Progenitor cell of endocrine pancreas (in vitro differentiated cells): ENCODE results near the gene TPPP. TPM values are rescaled to one million over a fixed set of nuclear protein-coding genes. Genes with fewer than 3 reads are reported as not detected.

Experiments
- DNase-seq: peaks from one replicate; pipeline ENCODE4 v3.0.0; 2021; ENCODE audit warnings: low spot score; ENCODE audit not compliant: unreplicated experiment
- H3K27ac Mint-ChIP-seq: 2 replicates; pipeline ENCODE4 v1.8.0; 2021; ENCODE audit warnings: mild to moderate bottlenecking, moderate library complexity, mixed read lengths
- H3K27me3 Mint-ChIP-seq: 2 replicates; pipeline ENCODE4 v1.8.0; 2021; ENCODE audit warnings: mixed read lengths
- H3K36me3 Mint-ChIP-seq: 2 replicates; pipeline ENCODE4 v1.8.0; 2022; ENCODE audit warnings: mixed read lengths; ENCODE audit not compliant: insufficient read depth
- H3K4me1 Mint-ChIP-seq: 2 replicates; pipeline ENCODE4 v1.8.0; 2021; ENCODE audit warnings: low read depth, mixed read lengths
- H3K4me3 Mint-ChIP-seq: 2 replicates; pipeline ENCODE4 v1.8.0; 2021; ENCODE audit warnings: low read depth, mild to moderate bottlenecking, moderate library complexity, mixed read lengths
- H3K9me3 Mint-ChIP-seq: 2 replicates; pipeline ENCODE4 v1.8.0; 2021; ENCODE audit warnings: low read depth, mixed read lengths
- CTCF ChIP-seq: fragments of 200-600 bp; sonication (generic); IDR thresholded peaks from one replicate; pipeline ENCODE4 v1.5.0; 2021; ENCODE audit warnings: antibody characterized with exemption, mild to moderate bottlenecking; ENCODE audit not compliant: unreplicated experiment
- total RNA-seq: library from RNA; stranded (reverse); gene quantifications from 2 replicates; pipeline ENCODE4 v1.2.1, GENCODE V29; 2021

Gene TPPP
- total RNA-seq, 1 donor from 2014 or later = 2.9 TPM

- Mint-ChIP-seq H3K9me3 (peaks cover 6% of the 10 kb centered on the region), H3K36me3 (peaks cover 38% of the 10 kb centered on the region), H3K27me3 (no peaks in the 10 kb centered on the region), H3K4me1 (no peaks in the 10 kb centered on the region), H3K4me3 (no peak overlapping the region), H3K27ac (no peak overlapping the region)
- TF ChIP-seq CTCF = no peak
- no peak for DNase-seq
Observed at GRCh38 chr5:654071-654778, 38.9 kb downstream of the TPPP start.

- Mint-ChIP-seq H3K27ac (peak overlapping the region; percentile 81), H3K4me3 (no peak overlapping the region), H3K36me3 (peaks cover 29% of the 10 kb centered on the region), H3K4me1 (no peaks in the 10 kb centered on the region), H3K9me3 (peaks cover 6% of the 10 kb centered on the region), H3K27me3 (no peaks in the 10 kb centered on the region)
- DNase-seq = no peak
- TF ChIP-seq CTCF = no peak
Observed at GRCh38 chr5:652773-653350, 40.3 kb downstream of the TPPP start.

- H3K27ac Mint-ChIP-seq = no peak overlapping the region
Observed at GRCh38 chr5:652023-652515, 41.1 kb downstream of the TPPP start.

GRCh38 chr5:651296-652022 is 41.7 kb downstream of the TPPP start:
- no peak for DNase-seq
- Mint-ChIP-seq H3K4me3 (no peak overlapping the region), H3K9me3 (peaks cover 6% of the 10 kb centered on the region), H3K27ac (no peak overlapping the region), H3K36me3 (peaks cover 27% of the 10 kb centered on the region), H3K27me3 (no peaks in the 10 kb centered on the region), H3K4me1 (no peaks in the 10 kb centered on the region)
- TF ChIP-seq CTCF = no peak

More at GRCh38 chr5:652023-652515, 41.1 kb downstream of the TPPP start:
- Mint-ChIP-seq H3K4me3 (no peak overlapping the region), H3K36me3 (peaks cover 25% of the 10 kb centered on the region), H3K9me3 (peaks cover 6% of the 10 kb centered on the region), H3K27me3 (no peaks in the 10 kb centered on the region), H3K4me1 (no peaks in the 10 kb centered on the region)
- TF ChIP-seq CTCF = no peak
- no peak for DNase-seq

GRCh38 chr5:647727-648126 is 45.4 kb downstream of the TPPP start:
- no peaks in the 10 kb centered on the region for H3K4me1 Mint-ChIP-seq
- TF ChIP-seq CTCF = no peak
- no peak overlapping the region for H3K4me3 Mint-ChIP-seq
- no peak for DNase-seq
- peaks cover 8% of the 10 kb centered on the region for H3K36me3 Mint-ChIP-seq
- no peaks in the 10 kb centered on the region for H3K9me3 Mint-ChIP-seq
- no peaks in the 10 kb centered on the region for H3K27me3 Mint-ChIP-seq
- peak overlapping the region; percentile 13 for H3K27ac Mint-ChIP-seq
